SK-N-SH (cell line): ENCODE measurements around the gene OCIAD2. TPM values are rescaled to one million over a fixed set of nuclear protein-coding genes. Genes with fewer than 3 reads are reported as not detected.
A peak's percentile ranks its signal among the peaks of the same experiment; 100 is the strongest.

Source experiments
- CTCF ChIA-PET: fragments of 300-600, 350-600 bp; formaldehyde crosslinking; extraction: SDS; loops from one replicate; lab custom pipeline; 2021; lab: Yijun Ruan, JAX
- POLR2A ChIA-PET: fragments of 350-600 bp; sonication (Branson Sonifier 250); formaldehyde crosslinking; extraction: SDS; loops from one replicate; lab custom pipeline; 2020; ENCODE audit warnings: antibody characterized with exemption, inconsistent platforms; lab: Yijun Ruan, JAX
- DNase-seq: peaks from one replicate; pipeline ENCODE4 v3.0.0; 2012
- H2AFZ ChIP-seq: fragments of 200-600 bp; sonication (generic); 2 replicates; pipeline ENCODE4 v1.8.1; 2016; ENCODE audit warnings: antibody characterized with exemption, mild to moderate bottlenecking, low read depth
- H3F3A ChIP-seq: fragments of 200-600 bp; sonication (generic); replicated peaks from 2 replicates; pipeline ENCODE3; 2016; ENCODE audit warnings: antibody characterized with exemption, mild to moderate bottlenecking; ENCODE audit not compliant: insufficient read depth
- H3K27ac ChIP-seq, 2 experiments: fragments of 200-500 bp in 1 of 2; fragments of 200-600 bp in 1 of 2; sonication (Bioruptor generic) in 1 of 2; sonication (generic), shearing (Covaris generic) in 1 of 2; 2 replicates each; pipeline versions ENCODE4 v1.5.1 to v1.6.1; 2014 to 2016; ENCODE audit warnings: low read depth in 2 of 2, inconsistent platforms in 1 of 2, low read length in 1 of 2, mild to moderate bottlenecking in 1 of 2, mixed read lengths in 1 of 2
- H3K27me3 ChIP-seq: fragments of 200-600 bp; sonication (generic), shearing (Covaris generic); 2 replicates; pipeline ENCODE4 v1.6.1; 2016; ENCODE audit warnings: mixed run types; ENCODE audit not compliant: insufficient read depth
- H3K36me3 ChIP-seq, 2 experiments: fragments of 200-500 bp in 1 of 2; fragments of 200-600 bp in 1 of 2; sonication (Bioruptor generic) in 1 of 2; sonication (generic) in 1 of 2; replicated peaks in 1 of 2; 2 replicates each; pipeline versions ENCODE3 to v1.5.1; 2014 to 2016; ENCODE audit warnings: low read length in 1 of 2, mild to moderate bottlenecking in 1 of 2; ENCODE audit not compliant: insufficient read depth in 2 of 2, control insufficient read depth in 1 of 2
- H3K4me1 ChIP-seq, 2 experiments: fragments of 200-500 bp in 1 of 2; fragments of 200-600 bp in 1 of 2; sonication (Bioruptor generic) in 1 of 2; sonication (generic), shearing (Covaris generic) in 1 of 2; 2 replicates each; pipeline versions ENCODE4 v1.5.1 to v1.6.1; 2014 to 2016; ENCODE audit warnings: low read depth in 1 of 2, low read length in 1 of 2, mixed run types in 1 of 2; ENCODE audit not compliant: insufficient read depth in 2 of 2, control insufficient read depth in 1 of 2
- H3K4me2 ChIP-seq: fragments of 200-600 bp; sonication (generic), shearing (Covaris generic); 2 replicates; pipeline ENCODE4 v1.6.1; 2017; ENCODE audit warnings: mixed run types
- H3K4me3 ChIP-seq, 2 experiments: fragments of 200-500 bp in 1 of 2; fragments of 200-600 bp in 1 of 2; sonication (Bioruptor generic) in 1 of 2; sonication (generic), shearing (Covaris generic) in 1 of 2; 2 replicates each; pipeline versions ENCODE4 v1.5.1 to v1.8.1; 2014 to 2016; ENCODE audit warnings: low read depth in 2 of 2, inconsistent platforms in 1 of 2, low read length in 1 of 2, mild to moderate bottlenecking in 1 of 2, mixed read lengths in 1 of 2, moderate library complexity in 1 of 2
- H3K79me2 ChIP-seq: fragments of 200-600 bp; sonication (generic); 2 replicates; pipeline ENCODE4 v1.8.1; 2017; ENCODE audit warnings: mild to moderate bottlenecking; ENCODE audit not compliant: insufficient read depth
- H3K9ac ChIP-seq: fragments of 200-600 bp; sonication (generic); 2 replicates; pipeline ENCODE4 v1.6.1; 2017; ENCODE audit warnings: mixed run types
- H3K9me2 ChIP-seq: fragments of 200-600 bp; sonication (generic); 2 replicates; pipeline ENCODE4 v1.6.1; 2017; ENCODE audit warnings: mixed run types
- H3K9me3 ChIP-seq: fragments of 200-600 bp; sonication (generic); 2 replicates; pipeline ENCODE4 v1.6.1; 2017; ENCODE audit warnings: mixed run types, mild to moderate bottlenecking, moderate library complexity
- H4K20me1 ChIP-seq: fragments of 200-600 bp; sonication (generic); 2 replicates; pipeline ENCODE4 v1.6.1; 2017; ENCODE audit warnings: mild to moderate bottlenecking, mixed run types; ENCODE audit not compliant: insufficient read depth
- CHD2 ChIP-seq: fragments of 150-350 bp; IDR thresholded peaks from 2 replicates; pipeline ENCODE4 v1.6.1; 2018; ENCODE audit warnings: low read length; ENCODE audit not compliant: partially characterized antibody
- ELF1 ChIP-seq: IDR thresholded peaks from 2 replicates; pipeline ENCODE4 v1.4.0; 2012
- EP300 ChIP-seq, 2 experiments: IDR thresholded peaks; 2 replicates each; pipeline versions ENCODE4 v1.4.0 to v1.6.1; 2012; ENCODE audit warnings: borderline replicate concordance in 1 of 2, low read depth in 1 of 2, low read length in 1 of 2
- EZH2phosphoT487 ChIP-seq: fragments of 200-600 bp; sonication (generic); IDR thresholded peaks from 2 replicates; pipeline ENCODE4 v1.6.1; 2017; ENCODE audit warnings: low read depth, mixed run types, mild to moderate bottlenecking, antibody characterized with exemption, moderate library complexity, borderline replicate concordance
- FOSL2 ChIP-seq: IDR thresholded peaks from 2 replicates; pipeline ENCODE4 v1.4.0; 2012; ENCODE audit warnings: low read depth, mild to moderate bottlenecking, moderate library complexity, borderline replicate concordance
- FOXJ3 ChIP-seq: sonication (generic); formaldehyde crosslinking; IDR thresholded peaks from 2 replicates; pipeline ENCODE4 v1.5.1; 2020; ENCODE audit warnings: mild to moderate bottlenecking, missing genetic modification reagents
- FOXM1 ChIP-seq: IDR thresholded peaks from 2 replicates; pipeline ENCODE4 v1.4.0; 2012; ENCODE audit warnings: low read depth, mild to moderate bottlenecking
- GATA2 ChIP-seq: sonication (generic); formaldehyde crosslinking; IDR thresholded peaks from 2 replicates; pipeline ENCODE4 v1.5.0; 2020; ENCODE audit warnings: mild to moderate bottlenecking, missing genetic modification reagents
- IRF3 ChIP-seq: fragments of 150-350 bp; IDR thresholded peaks from 2 replicates; pipeline ENCODE4 v1.6.1; 2016; ENCODE audit warnings: mild to moderate bottlenecking, low read depth, low read length
- JUND ChIP-seq: IDR thresholded peaks from 2 replicates; pipeline ENCODE4 v1.4.0; 2012
- MAX ChIP-seq: IDR thresholded peaks from 2 replicates; pipeline ENCODE4 v1.4.0; 2012; ENCODE audit warnings: low read depth
- MEF2A ChIP-seq: IDR thresholded peaks from 2 replicates; pipeline ENCODE4 v1.4.0; 2012; ENCODE audit warnings: low read depth, borderline replicate concordance
- MXI1 ChIP-seq: IDR thresholded peaks from 2 replicates; pipeline ENCODE4 v1.6.1; 2012; ENCODE audit warnings: mild to moderate bottlenecking, low read depth, low read length, improper control_type of control experiment
- NFIC ChIP-seq: IDR thresholded peaks from 2 replicates; pipeline ENCODE4 v1.4.0; 2012; ENCODE audit warnings: borderline replicate concordance
- NRF1 ChIP-seq: IDR thresholded peaks from 2 replicates; pipeline ENCODE4 v1.6.1; 2012; ENCODE audit warnings: low read depth, mild to moderate bottlenecking, low read length
- RAD21 ChIP-seq: IDR thresholded peaks from 2 replicates; pipeline ENCODE4 v1.6.1; 2012; ENCODE audit warnings: mild to moderate bottlenecking, low read length
- RCOR1 ChIP-seq: fragments of 150-350 bp; IDR thresholded peaks from 2 replicates; pipeline ENCODE4 v1.6.1; 2017; ENCODE audit warnings: antibody characterized with exemption, low read length
- RFX5 ChIP-seq: IDR thresholded peaks from 2 replicates; pipeline ENCODE4 v1.6.1; 2012; ENCODE audit warnings: mild to moderate bottlenecking, improper control_type of control experiment, low read length
- SIN3A ChIP-seq: IDR thresholded peaks from 2 replicates; pipeline ENCODE4 v1.6.1; 2012; ENCODE audit warnings: low read depth, mild to moderate bottlenecking, low read length, moderate library complexity, borderline replicate concordance
- TAF1 ChIP-seq: IDR thresholded peaks from 2 replicates; pipeline ENCODE4 v1.6.1; 2012; ENCODE audit warnings: low read depth, mild to moderate bottlenecking, low read length, moderate library complexity, borderline replicate concordance
- TCF12 ChIP-seq: IDR thresholded peaks from 2 replicates; pipeline ENCODE4 v1.4.0; 2012
- TEAD4 ChIP-seq: IDR thresholded peaks from 2 replicates; pipeline ENCODE4 v1.4.0; 2012; ENCODE audit warnings: mild to moderate bottlenecking, borderline replicate concordance; ENCODE audit not compliant: insufficient read depth
- YY1 ChIP-seq: IDR thresholded peaks from 2 replicates; pipeline ENCODE4 v1.4.0; 2012; ENCODE audit warnings: low read depth, mild to moderate bottlenecking
- WGBS: methylation state at CpG from one replicate; pipeline ENCODE4 v1.1.6; 2017; ENCODE audit warnings: low lambda C conversion rate; 5-methylcytosine and 5-hydroxymethylcytosine counted together
- polyA plus RNA-seq, 3 experiments: library from polyadenylated mRNA; depleted of rRNA; stranded (reverse); fragments of >200 nt; gene quantifications; 2 replicates each; pipeline ENCODE4 v1.2.3, GENCODE V29; 2012
- TF ChIP-seq, protein P1 (sequence below): IDR thresholded peaks from 2 replicates; pipeline ENCODE4; 2012
- TF ChIP-seq, protein P2 (sequence below): IDR thresholded peaks from 2 replicates; pipeline ENCODE4 v1.4.0; 2012; ENCODE audit warnings: low read depth, borderline replicate concordance
- TF ChIP-seq, protein P3 (sequence below): IDR thresholded peaks from 2 replicates; pipeline ENCODE4 v1.6.1; 2012; ENCODE audit warnings: mild to moderate bottlenecking, low read depth, low read length, moderate library complexity

Gene OCIAD2
- polyA plus RNA-seq, 1 of the 3 experiments (the other 2 are of a cell fraction) = 387 TPM

DNA sequence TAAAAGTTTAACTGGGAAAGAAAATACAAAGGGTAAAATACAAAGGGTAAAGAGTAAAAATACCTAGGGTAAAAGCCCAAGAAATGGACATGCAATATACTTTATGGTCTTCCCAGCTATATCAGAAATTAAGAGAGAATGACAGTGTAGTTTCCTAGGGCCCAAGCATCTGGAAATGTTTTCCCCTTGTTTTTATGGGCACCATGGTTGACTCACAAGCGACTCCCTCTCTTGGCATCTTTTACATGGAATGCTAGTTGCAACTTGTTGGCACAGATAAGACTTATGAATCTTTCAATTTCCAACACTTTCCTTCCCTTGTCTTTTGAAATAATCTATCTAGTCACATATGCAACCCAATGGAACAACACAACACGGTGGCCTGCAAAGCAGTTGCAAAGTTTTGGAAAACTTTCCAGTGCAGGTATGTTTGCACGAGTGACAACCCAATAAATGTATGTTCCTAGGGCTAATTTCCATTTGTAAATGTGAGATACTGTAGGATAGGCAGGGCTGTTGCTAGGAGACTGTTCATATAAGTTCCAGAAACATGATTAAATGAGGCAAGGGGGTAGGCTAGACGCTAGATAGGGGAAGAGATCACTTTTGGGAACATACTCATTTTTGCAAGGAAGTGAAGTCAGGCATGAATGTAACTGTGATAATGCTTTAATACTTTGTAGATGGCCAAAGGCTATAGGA is 43.1 kb upstream of the OCIAD2 start:
- Histone ChIP-seq H3K27me3 (no peaks in the 10 kb centered on the region), H3K4me2 (peak overlapping the region; percentile 30; the same call in 1 of the 2 replicates), H3K9ac (peak overlapping the region; percentile 16; the same call in 1 of the 2 replicates), H4K20me1 (no peaks in the 10 kb centered on the region), H3K4me1 (peaks cover 0 to 6% of the 10 kb centered on the region in 2 experiments; a peak in 2 of 4 replicates), H2AFZ (peak overlapping the region; percentile 27; the same call in 1 of the 2 replicates), H3F3A (peaks cover 18% of the 10 kb centered on the region), H3K27ac (peak overlapping the region in 1 of 2 experiments; percentile 87; a peak in 2 of 4 replicates), H3K9me2 (no peaks in the 10 kb centered on the region), H3K9me3 (peaks cover 10% of the 10 kb centered on the region; the same call in 1 of the 2 replicates), H3K36me3 (no peaks in the 10 kb centered on the region), H3K79me2 (no peaks in the 10 kb centered on the region), H3K4me3 (no peak overlapping the region)
- no peak for DNase-seq
- CTCF ChIA-PET = interaction anchor here (0.9 to 1.3 kb wide), 3 partner anchors 12 to 403 kb away, joined by 3 to 4 read pairs (median 3); no protein-coding TSS in a partner anchor
- POLR2A ChIA-PET = no interaction called here
- WGBS = 16% methylated on average over 4 of the region's 4 CpGs
- TF ChIP-seq CHD2 (no peak), EZH2phosphoT487 (no peak), YY1 (no peak), ELF1 (no peak), RAD21 (no peak), JUND (peak; percentile 72), TCF12 (peak; percentile 92), EP300 (IDR thresholded peaks at IDR 0.05; ENCODE audit: borderline replicate concordance in 1 of 2, low read depth in 1 of 2, low read length in 1 of 2) (peak in 1 of 2 experiments; percentile 59; a peak in 1 of 4 replicates), NFIC (peak; percentile 90), IRF3 (no peak), NRF1 (no peak), FOSL2 (peak; percentile 69), GATA2 (CRISPR knock-in tag) (no peak), TAF1 (no peak), TEAD4 (peak; percentile 40; the same call in 1 of the 2 replicates), FOXJ3 (no peak), MEF2A (no peak), RFX5 (no peak), MAX (peak; percentile 47; the same call in 1 of the 2 replicates), RCOR1 (no peak), MXI1 (no peak), FOXM1 (0 out of 2 replicates have a peak, but pooled peaks have one; percentile 14), SIN3A (no peak)
- TF ChIP-seq, protein P1, sequence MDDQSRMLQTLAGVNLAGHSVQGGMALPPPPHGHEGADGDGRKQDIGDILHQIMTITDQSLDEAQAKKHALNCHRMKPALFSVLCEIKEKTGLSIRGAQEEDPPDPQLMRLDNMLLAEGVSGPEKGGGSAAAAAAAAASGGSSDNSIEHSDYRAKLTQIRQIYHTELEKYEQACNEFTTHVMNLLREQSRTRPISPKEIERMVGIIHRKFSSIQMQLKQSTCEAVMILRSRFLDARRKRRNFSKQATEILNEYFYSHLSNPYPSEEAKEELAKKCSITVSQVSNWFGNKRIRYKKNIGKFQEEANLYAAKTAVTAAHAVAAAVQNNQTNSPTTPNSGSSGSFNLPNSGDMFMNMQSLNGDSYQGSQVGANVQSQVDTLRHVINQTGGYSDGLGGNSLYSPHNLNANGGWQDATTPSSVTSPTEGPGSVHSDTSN = peak; percentile 74
- TF ChIP-seq, protein P2, sequence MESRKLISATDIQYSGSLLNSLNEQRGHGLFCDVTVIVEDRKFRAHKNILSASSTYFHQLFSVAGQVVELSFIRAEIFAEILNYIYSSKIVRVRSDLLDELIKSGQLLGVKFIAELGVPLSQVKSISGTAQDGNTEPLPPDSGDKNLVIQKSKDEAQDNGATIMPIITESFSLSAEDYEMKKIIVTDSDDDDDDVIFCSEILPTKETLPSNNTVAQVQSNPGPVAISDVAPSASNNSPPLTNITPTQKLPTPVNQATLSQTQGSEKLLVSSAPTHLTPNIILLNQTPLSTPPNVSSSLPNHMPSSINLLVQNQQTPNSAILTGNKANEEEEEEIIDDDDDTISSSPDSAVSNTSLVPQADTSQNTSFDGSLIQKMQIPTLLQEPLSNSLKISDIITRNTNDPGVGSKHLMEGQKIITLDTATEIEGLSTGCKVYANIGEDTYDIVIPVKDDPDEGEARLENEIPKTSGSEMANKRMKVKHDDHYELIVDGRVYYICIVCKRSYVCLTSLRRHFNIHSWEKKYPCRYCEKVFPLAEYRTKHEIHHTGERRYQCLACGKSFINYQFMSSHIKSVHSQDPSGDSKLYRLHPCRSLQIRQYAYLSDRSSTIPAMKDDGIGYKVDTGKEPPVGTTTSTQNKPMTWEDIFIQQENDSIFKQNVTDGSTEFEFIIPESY = no peak
- TF ChIP-seq, protein P3, sequence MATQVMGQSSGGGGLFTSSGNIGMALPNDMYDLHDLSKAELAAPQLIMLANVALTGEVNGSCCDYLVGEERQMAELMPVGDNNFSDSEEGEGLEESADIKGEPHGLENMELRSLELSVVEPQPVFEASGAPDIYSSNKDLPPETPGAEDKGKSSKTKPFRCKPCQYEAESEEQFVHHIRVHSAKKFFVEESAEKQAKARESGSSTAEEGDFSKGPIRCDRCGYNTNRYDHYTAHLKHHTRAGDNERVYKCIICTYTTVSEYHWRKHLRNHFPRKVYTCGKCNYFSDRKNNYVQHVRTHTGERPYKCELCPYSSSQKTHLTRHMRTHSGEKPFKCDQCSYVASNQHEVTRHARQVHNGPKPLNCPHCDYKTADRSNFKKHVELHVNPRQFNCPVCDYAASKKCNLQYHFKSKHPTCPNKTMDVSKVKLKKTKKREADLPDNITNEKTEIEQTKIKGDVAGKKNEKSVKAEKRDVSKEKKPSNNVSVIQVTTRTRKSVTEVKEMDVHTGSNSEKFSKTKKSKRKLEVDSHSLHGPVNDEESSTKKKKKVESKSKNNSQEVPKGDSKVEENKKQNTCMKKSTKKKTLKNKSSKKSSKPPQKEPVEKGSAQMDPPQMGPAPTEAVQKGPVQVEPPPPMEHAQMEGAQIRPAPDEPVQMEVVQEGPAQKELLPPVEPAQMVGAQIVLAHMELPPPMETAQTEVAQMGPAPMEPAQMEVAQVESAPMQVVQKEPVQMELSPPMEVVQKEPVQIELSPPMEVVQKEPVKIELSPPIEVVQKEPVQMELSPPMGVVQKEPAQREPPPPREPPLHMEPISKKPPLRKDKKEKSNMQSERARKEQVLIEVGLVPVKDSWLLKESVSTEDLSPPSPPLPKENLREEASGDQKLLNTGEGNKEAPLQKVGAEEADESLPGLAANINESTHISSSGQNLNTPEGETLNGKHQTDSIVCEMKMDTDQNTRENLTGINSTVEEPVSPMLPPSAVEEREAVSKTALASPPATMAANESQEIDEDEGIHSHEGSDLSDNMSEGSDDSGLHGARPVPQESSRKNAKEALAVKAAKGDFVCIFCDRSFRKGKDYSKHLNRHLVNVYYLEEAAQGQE = no peak
